ENCODE measurements around the gene DHCR24.

The DHCR24 gene

GRCh38 chr1:54864460-54865208 lies 22.4 kb downstream of the DHCR24 start:
- TF ChIP-seq CTCF (IDR thresholded peaks at IDR 0.05; ENCODE audit: unreplicated experiment in 3 of 3), result no peak
- H3K4me3 Mint-ChIP-seq, result peak overlapping the region in 1 of 3 experiments; percentile 41
- peaks cover 70% of the 10 kb centered on the region for H3K36me3 Mint-ChIP-seq (ENCODE audit: low read depth)
- no peaks in the 10 kb centered on the region for H3K4me1 Mint-ChIP-seq
- H3K9me3 Mint-ChIP-seq, result no peaks in the 10 kb centered on the region
- H3K27me3 Mint-ChIP-seq (ENCODE audit: low read depth), result no peaks in the 10 kb centered on the region
- H3K27ac Mint-ChIP-seq, result peak overlapping the region; percentile 7 to 78 (median 38)

- peak overlapping the region in 2 of 3 experiments; percentile 33 to 35 for H3K27ac Mint-ChIP-seq
- no peak overlapping the region for H3K4me3 Mint-ChIP-seq
- H3K36me3 Mint-ChIP-seq (ENCODE audit: low read depth), result peaks cover 65% of the 10 kb centered on the region
- no peaks in the 10 kb centered on the region for H3K4me1 Mint-ChIP-seq
- H3K9me3 Mint-ChIP-seq, result no peaks in the 10 kb centered on the region
- TF ChIP-seq CTCF (IDR thresholded peaks at IDR 0.05; ENCODE audit: unreplicated experiment in 3 of 3), result no peak
- H3K27me3 Mint-ChIP-seq (ENCODE audit: low read depth), result no peaks in the 10 kb centered on the region
Observed at GRCh38 chr1:54863267-54863665, 23.7 kb downstream of the DHCR24 start.

GRCh38 chr1:54861070-54861761 lies 25.8 kb downstream of the DHCR24 start:
- Mint-ChIP-seq H3K27me3 (ENCODE audit: low read depth) (no peaks in the 10 kb centered on the region), H3K4me3 (no peak overlapping the region), H3K4me1 (peaks cover 8% of the 10 kb centered on the region), H3K36me3 (ENCODE audit: low read depth) (peaks cover 66% of the 10 kb centered on the region), H3K27ac (peak overlapping the region in 1 of 3 experiments; percentile 69), H3K9me3 (no peaks in the 10 kb centered on the region)
- TF ChIP-seq CTCF (IDR thresholded peaks at IDR 0.05; ENCODE audit: unreplicated experiment in 3 of 3), result no peak

- H3K4me3 Mint-ChIP-seq, result no peak overlapping the region
- TF ChIP-seq CTCF (IDR thresholded peaks at IDR 0.05; ENCODE audit: unreplicated experiment in 3 of 3), result no peak
- peaks cover 64% of the 10 kb centered on the region for H3K36me3 Mint-ChIP-seq (ENCODE audit: low read depth)
- H3K9me3 Mint-ChIP-seq, result no peaks in the 10 kb centered on the region
- H3K4me1 Mint-ChIP-seq, result peaks cover 8% of the 10 kb centered on the region
- H3K27me3 Mint-ChIP-seq (ENCODE audit: low read depth), result no peaks in the 10 kb centered on the region
- H3K27ac Mint-ChIP-seq, result peak overlapping the region in 1 of 3 experiments; percentile 69
Observed at GRCh38 chr1:54859700-54860391, 27.1 kb downstream of the DHCR24 start.

- Mint-ChIP-seq H3K27ac (peak overlapping the region in 2 of 3 experiments; percentile 56 to 71), H3K36me3 (ENCODE audit: low read depth) (peaks cover 65% of the 10 kb centered on the region), H3K9me3 (no peaks in the 10 kb centered on the region), H3K27me3 (ENCODE audit: low read depth) (no peaks in the 10 kb centered on the region), H3K4me3 (no peak overlapping the region), H3K4me1 (peaks cover 8% of the 10 kb centered on the region)
- no peak for TF ChIP-seq CTCF (IDR thresholded peaks at IDR 0.05; ENCODE audit: unreplicated experiment in 3 of 3)
Observed at GRCh38 chr1:54857746-54858561, 29.0 kb downstream of the DHCR24 start.
